ENCODE measurements around the gene PCGF3.
"Not testable (repeated sequence)": the region's sequence is repeated elsewhere in the genome, so short reads cannot be mapped to it uniquely, and the experiment has no call there.

The PCGF3 gene

DNA sequence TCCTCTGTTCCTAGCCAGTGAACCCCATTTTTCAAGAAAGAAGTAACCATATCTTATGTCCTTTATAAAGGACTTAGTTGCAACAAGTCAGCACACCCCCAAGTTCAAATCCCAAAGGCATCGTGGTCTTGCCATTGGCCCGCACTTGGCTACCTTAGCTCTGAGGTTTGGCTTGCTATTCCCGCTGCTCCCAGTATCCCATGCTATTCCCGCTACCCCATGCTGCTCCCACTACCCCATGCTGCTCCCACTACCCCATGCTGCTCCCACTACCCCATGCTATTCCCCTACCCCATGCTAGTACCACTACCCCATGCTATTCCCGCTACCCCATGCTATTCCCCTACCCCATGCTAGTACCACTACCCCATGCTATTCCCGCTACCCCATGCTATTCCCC, 37.4 kb upstream of the PCGF3 start:
- DNase-seq (ENCODE audit: low spot score), result not testable (repeated sequence)

DNA sequence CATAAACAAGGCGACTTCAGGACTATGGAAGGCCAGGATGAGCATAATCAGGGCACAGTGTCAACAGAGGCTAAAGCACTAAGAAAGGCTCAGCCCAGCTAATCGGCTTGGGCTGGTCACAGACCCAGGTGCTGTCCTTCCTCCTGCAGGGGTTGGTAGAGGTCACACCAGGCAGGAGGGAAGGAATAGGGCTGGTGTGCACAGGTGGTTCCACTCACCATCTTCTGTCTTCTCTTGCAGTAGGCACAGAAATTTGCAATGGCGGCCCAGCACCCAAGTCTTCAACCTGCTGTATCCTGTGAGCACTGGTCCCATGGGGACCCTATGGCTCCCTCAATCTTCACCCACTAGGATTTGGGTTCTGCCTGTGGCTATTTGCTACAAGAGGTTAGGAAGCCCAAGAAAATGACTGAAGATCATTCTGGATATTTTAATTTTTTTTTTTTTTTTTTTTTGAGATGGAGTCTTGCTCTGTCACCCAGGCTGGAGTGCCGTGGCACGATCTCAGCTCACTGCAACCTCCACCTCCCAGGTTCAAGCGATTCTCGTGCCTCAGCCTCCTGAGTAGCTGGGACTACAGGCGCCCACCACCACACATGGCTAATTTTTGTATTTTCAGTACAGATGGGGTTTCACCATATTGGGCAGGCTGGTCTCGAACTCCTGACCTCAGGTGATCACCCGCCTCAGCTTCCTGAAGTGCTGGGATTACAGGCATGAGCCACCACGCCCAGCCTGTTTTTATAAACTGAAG, 35.6 kb upstream of the PCGF3 start:
- not testable (repeated sequence) for DNase-seq (ENCODE audit: low spot score)

DNA sequence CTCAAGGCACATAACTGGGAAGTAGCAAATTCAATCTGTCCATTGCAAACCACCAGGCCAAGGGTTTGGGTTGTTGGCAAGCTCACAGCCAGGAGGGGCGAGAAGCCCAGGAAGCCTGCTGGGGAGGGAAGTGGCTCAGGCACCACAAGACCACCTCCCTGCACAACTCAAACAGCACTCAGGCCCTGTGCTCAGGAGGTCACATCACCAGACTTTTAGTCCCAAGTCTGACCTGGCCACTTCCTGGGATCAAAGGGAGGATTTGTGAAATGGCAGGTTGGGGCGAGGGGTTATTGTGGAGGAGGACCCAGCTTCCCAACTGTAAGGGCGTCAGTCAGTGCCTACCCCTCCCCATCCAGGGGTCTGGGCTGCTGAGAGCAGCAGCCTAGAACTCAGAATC, 33.9 kb upstream of the PCGF3 start:
- no peak for DNase-seq (ENCODE audit: low spot score)

DNA sequence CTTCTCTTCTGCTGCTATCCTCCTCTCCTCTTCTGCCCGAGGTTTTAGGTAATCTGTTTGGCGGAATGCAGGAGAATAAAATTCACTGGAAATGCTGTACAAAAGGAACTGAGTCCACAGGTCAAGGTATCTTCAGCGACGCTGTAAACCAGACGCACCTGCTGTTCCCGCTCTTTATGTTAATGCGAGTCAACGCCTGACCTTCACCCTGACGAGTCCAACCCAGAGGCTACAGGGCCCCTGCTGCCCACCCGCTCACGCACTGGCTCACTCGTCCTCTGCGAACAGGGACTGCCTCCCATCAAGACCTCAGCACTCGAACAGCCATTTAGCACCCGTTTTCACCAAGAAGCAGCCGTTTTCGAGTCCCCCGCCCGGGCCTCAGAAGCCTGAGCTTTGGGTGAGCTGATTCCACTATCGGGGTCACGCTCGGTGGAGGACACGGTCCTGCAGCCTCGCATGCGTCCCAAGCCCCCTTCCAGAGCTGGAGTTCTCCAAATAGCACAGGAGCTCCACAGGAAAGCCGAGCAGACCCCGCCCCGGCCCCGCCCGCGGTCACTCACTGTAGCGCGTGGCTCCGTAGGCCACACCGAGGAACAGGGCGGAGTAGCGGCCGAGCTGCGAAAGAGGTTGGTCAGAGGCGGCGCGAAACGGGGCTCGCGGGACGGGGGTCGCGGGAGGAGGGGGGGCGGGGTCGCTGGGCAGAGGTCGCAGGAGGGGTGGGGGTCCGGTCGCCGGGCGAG, 32.1 kb upstream of the PCGF3 start:
- DNase-seq (ENCODE audit: low spot score), result no peak

DNA sequence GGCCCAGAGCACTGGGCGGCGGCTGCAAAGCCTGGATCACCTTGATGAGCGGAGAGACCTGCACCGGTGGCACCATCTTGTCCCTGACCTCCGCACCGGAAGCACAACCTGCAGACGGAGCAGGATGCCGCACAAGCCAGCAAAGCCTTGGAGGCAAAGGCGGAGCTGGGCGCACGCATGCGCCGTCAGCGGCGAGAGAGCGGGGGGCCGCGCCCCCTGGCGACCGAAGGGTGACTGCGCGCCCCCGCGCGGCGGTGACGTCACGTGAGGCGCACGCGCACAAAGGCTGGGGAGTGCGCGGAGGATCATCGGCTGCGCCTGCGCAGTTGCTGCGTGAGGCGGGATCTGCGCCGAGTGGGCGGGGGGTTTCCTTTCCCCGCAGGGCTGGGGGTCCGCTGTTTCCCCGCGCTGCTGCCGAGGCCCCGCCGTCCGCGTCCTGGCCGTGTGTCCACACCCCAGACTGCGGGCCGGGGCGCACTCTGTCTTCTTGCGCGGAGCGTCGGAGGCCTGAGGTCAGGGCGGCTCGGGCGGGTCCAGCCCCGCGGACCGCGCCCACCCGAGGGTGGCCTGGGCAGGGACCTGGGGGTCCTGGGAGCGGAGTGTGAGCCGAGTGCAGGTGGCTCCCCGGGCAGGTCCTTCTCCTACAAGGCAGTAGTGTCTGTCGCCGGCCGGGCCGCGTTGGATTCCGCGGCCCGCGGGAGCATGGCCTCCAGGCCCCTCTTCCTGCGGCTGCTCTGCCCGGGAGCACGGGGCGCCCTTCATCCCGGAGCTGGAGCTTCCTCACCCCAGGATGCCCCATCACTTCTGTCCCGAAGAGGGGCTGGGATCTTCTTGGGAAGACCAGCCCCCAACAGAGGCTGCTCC, 31.2 kb upstream of the PCGF3 start, which contains the start of the genes ATP5ME and MYL5:
Gene ATP5ME (minus strand): TSS at position 105 of the 864 bp plus-strand sequence. CDS start 29 bp downstream, at position 76.
Gene MYL5 (plus strand): TSS at position 371 of the 864 bp plus-strand sequence. CDS start 3,485 bp downstream, outside the sequence.
- DNase-seq (ENCODE audit: low spot score), result peak; percentile 100

DNA sequence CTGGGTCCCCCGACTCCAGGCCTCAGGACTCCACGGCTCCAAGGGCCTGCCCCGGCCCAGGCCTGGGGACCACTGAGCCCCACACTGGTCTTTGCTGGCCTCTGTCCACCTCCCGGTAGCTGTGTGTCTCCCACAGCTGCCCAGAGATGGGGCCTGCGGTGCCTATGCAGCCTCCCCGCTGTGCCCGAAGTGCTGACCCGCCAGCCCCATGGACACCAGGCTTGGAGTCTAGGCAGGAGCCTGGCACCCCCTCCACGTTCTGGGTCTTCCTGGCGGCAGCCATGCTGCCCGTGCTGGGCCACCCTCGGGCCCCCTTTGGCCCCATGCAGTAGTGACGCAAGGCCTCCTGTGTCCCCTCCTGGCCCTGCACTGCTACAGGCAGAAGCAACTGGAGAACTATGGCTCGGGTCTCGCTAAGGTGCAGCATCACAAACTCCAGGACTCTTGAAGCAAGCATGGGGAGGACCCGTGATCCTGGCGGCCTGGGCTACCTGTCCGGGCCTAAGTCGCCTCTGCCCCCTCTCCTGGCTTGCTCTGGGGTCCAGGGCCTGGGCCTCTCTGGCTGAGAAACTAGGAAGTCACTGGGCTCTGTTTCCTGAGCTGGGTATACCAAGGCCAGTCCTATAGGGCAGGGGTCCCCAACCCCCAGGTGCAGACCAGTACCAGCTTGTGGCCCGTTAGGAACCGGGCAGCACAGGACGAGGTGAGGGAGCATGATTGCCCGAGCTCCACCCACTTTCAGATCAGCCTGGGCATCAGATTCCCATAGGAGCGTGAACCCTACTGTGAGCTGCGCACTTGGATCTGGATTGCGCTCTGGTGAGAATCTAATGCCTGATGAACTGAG, 30.4 kb upstream of the PCGF3 start:
- DNase-seq (ENCODE audit: low spot score), result peak; percentile 72

DNA sequence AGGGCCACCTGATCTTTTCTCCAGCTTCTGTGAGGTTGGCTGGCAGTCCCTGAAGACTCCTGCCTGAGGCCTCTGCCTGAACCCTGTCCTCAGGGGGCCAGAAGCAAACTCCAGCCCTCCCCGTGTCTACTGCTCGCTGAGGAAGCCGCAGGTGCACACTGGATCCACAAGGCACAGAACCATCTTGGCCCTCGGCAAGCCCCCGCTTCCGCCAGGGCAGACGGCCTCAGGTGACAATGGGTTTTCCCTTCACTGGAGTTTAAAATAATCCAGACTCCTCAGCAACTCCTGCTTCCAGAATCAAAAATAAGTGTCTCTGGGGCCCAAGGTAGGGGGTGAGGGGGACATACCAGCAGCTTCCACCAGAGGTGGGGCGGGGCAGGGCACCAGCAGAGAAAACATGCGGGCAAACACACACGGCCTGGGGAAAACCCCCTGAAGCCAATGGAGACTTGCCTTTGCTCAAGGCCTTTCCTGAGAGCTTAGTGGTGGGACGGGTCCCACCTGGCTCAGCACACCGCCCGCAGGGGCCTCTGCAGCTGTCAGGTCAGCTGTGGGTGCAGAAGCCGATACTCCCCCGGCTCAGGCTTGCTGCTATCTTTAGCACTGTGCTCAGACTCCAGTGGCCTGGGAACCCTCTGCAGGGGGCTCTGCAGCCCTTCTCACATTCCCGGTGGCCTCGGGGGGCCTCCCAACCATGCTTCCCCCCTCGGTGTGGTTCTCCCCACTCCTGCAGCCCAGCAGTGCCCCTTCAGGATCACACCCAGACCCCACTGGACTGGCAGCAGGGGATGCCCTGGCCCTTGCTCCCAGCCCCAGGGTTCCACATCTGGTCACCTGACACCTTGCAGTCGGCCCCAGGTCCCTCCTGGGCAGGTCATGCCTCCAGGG, 29.4 kb upstream of the PCGF3 start:
- no peak for DNase-seq (ENCODE audit: low spot score)

DNA sequence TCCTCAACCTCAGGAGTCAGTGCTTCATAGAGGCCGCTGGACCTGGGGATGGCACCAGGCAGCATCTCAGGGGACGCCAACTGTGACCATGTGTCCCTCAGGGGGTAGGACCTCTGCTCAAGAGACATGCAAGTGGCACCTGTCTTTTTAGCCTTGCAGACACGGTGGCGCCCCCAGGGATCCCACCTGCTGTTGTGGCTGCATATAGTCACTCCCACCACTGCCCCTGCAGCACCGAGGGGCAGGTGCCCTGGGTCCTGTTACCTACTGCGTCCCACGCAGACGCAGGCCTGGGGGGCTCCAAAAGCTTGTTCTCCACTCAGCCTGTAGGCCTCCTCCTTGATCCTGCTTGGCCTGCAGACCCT, 28.8 kb upstream of the PCGF3 start:
- no peak for DNase-seq (ENCODE audit: low spot score)

DNA sequence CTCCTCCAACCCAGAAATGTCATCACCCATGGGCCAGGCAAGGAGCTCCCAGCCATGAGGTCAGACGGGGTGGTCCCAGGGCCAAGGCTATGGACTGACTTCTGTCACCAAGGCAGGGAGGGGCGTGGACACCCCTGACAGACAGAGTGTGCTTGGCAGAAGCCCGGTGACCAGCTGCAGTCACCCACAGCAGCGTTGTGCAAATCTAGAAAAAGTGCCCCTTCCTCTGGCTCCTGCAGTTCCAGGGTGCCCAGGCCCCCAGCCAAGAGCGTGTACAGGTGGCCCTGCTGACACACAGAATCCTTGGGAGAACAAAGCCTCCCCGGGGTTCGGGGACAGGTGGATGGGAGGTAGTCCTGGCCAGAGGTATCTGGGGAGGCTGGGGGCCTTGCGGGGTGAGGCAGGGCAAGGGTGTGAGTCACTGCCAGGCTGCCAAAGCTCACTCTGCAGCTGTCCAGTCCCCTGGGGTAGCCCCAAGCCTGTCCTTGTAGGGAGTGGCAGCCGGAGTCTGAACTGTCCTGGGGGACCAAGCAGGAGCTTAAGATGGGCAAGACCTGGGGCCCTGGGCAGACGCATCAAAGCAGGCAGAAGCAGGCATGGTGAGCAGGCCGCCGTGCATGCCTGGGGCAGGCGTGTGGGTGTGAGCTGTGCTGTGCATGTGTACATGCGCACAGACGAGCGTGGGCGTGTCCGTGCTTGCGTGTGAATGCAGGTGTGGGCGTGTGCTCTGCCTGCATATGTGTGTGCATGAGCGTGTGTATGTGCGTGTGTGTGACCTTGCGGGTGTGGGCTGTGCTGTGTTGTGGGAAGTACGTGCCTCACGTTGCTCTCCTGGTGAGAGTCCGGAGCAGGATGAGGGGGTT, 28.0 kb upstream of the PCGF3 start:
- DNase-seq (ENCODE audit: low spot score), result no peak

DNA sequence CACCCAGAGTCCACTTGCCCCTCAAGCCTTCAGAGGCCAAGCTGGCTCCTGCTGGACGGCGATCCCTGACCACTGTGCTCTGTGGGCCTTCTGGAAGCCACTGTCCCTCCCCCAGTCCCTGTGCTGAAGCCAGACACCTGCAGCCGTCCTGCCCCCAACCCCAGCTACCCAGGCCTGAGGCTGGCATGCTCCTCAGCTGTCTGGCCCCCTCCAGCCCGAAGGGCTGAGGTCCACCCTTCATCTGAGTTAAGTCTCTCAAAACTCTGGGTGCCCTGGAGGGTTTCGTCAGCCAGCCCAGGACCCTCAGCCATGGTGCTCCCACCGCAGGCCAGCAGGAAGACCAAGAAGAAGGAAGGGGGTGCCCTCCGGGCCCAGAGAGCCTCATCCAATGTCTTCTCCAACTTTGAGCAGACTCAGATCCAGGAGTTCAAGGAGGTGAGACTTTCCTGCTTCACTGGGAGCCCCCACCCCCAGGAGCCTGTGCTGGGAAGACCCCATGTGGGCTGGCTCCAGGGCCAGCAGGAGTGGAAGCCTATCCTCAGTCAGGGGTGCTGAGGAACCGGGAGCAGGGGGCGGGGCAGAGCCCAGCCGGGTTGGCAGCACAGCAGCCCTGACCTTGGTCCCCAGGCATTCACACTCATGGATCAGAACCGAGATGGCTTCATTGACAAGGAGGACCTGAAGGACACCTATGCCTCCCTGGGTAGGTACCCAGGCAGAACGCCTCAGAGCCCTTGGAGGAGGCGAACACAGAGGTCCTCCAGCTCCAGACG, 27.1 kb upstream of the PCGF3 start:
- DNase-seq (ENCODE audit: low spot score), result no peak

DNA sequence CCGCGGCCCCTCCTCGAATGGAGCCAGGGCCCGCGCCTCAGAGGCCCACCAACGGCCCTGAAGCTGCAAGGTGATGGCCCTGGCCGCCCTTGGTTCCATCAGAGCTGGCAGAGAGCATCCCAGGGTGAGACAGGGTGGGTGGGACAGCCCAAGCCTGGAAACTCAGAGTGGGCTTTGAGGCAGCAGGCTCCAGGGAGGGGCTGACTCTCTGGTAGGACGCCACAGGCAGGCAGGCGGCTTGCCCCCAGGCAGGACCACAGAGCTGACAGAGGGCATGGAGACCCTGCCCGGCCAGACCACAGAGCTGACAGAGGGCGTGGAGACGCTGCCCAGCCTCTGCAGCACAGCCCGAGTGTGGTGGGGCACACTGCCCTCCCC, 26.5 kb upstream of the PCGF3 start:
- no peak for DNase-seq (ENCODE audit: low spot score)

DNA sequence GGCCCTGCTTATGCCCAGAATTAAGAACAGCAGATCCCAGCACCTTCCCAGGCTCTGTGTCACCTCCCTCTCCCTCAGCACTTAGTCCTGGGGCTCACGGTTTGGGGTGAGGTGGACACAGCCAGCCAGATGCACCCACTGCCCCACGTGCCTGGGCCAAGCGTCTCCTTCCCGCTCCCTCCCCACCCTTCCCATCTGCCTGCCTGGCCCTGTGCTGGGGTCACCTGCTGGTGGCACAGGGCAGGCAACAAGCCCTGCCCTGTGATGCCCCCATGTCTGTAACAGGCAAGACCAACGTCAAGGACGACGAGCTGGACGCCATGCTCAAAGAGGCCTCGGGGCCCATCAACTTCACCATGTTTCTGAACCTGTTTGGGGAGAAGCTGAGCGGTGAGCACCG, 26.0 kb upstream of the PCGF3 start:
- no peak for DNase-seq (ENCODE audit: low spot score)

DNA sequence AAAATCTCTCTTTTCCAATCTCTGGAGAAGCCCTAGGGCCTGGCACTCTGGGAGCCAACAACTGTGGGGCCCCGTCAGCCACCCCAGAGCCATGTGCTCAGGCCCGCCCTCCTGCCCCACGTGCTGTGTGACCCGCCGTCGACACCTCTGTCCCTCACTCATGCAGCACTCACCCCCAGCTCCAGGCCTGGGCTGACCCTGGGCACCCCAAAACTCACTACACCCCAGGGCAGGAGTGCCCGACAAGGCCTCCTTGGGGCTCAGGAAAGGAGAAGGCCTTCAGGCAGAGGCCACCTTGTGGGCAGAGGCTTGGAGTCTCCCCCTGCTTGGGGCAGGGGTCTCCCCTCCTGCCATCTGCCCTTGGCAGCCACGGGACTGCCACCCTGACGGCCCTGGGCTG, 25.5 kb upstream of the PCGF3 start:
- DNase-seq (ENCODE audit: low spot score), result no peak

DNA sequence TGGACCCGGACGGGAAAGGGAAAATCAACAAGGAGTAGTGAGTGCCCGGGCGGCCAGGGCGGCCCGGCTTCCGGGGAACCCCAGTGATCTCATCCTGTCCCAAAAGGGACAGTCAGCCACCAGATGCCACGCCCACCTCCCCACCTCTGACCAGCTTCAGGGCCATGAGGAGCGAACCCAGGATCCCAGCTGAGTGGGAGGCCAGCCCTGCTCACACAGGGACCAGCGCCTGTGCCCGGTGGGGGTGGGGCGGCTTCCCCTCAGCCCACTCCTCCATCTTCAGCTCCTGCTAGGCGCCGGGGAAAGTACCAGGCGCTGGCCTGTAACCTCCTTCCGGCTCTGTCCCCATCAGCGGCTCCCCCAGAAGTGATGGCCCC, 25.1 kb upstream of the PCGF3 start:
- DNase-seq (ENCODE audit: low spot score), result no peak

DNA sequence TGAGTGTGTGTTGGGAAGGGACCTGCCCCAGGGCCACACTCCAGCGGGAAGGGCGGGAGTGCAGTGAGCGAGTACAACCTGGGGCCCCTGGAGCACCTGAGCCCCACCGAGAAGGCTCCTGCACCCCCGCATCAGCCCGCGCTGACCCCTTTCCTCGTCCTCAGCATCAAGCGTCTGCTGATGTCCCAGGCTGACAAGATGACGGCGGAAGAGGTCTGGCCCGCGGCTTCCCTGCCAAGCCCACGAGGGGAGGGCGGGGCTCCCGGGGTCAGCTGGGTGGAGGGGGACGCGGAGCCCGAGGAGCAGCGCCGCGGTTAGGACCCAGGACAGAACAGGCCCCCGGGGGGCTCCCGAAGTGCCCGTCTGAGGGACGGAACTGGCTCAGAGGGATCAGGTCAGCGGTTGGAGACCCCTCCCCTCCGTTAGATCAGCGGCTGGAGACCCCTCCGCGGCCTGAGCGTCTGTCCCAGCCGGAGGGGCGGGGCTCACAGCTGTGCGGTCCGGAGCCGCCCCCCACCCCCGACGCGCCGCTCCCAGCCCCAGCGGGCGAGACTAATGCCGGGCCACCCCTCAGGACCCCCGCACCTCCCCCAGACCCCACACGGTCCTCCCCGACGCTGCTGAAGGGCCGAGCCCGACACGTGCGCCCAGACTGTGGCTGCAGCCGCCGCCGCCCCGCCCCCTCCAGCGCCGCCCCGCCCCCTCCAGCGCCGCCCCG, 24.5 kb upstream of the PCGF3 start:
- peak; percentile 74 for DNase-seq (ENCODE audit: low spot score)

DNA sequence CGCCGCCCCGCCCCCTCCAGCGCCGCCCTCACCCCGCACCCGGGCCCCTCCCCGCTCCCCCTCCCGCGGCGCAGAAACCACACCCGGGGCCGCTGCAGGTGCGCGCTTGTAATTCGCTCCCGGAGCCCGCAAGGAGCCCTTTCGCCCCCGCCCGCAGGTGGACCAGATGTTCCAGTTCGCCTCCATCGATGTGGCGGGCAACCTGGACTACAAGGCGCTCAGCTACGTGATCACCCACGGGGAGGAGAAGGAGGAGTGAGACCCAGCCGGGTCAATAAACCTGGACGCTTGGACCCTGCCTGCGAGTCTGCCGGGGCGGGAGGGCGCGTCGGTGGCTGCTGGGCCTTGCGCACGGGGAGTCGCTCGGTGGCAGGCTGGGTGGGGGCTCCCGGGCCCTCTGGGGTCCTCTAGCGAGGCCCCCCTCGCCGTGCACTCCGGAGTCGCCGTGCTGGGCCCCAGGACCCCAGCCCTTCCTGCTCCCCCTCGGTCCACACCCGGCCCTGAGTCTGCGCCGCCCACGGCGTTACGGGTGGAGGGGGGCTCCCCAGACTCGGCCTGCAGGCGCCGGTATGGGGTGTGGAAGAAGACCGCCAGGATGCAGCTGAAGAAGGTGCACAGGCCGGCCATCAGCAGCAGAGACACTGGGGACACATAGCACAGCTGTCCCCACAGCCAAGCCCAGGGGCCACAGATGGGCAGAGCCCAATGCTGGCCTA, 23.7 kb upstream of the PCGF3 start:
- DNase-seq (ENCODE audit: low spot score), result peak; percentile 96

DNA sequence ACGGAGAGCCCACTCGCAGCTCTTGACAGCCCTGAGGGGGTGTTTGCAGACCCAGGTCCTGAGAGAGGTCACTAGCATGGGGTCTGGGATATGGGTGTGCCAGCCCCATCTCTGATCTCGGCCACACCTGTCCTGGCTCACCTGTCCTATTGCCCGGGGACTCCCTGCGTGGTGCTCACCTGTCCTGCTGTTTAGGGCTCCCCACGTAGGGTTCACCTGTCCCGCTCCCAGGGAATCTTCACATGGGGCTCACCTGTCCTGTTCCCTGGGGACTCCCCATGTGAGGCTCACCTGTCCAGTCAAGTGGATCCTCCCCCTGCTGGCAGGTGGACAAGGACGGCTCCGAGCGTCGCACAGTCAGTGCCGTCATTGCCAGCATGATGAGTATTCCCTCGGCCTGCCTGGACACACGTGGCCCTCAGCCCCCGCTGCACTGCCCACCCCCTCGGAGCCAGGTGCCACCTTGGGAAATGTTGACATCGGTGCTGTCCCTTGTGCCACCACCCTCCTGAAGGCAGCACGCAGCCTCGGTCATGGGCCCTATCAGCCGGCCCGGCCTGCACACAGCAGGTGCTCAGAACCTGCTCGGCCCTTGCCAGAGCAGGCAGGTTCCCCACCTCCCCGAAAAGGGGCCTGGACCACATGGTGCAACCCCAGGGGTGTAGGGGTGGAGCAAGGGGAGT, 23.0 kb upstream of the PCGF3 start:
- DNase-seq (ENCODE audit: low spot score), result no peak

All from HuH-7.5 (cell line).